ENCODE results near the gene SLC22A1.

SLC22A1 gene

GRCh38 chr6:160115421-160115820 is 6.2 kb upstream of the SLC22A1 start:
- H3K4me3 ChIP-seq (ENCODE audit: low read depth, low read length) = no peak overlapping the region
- TF ChIP-seq, protein P1, sequence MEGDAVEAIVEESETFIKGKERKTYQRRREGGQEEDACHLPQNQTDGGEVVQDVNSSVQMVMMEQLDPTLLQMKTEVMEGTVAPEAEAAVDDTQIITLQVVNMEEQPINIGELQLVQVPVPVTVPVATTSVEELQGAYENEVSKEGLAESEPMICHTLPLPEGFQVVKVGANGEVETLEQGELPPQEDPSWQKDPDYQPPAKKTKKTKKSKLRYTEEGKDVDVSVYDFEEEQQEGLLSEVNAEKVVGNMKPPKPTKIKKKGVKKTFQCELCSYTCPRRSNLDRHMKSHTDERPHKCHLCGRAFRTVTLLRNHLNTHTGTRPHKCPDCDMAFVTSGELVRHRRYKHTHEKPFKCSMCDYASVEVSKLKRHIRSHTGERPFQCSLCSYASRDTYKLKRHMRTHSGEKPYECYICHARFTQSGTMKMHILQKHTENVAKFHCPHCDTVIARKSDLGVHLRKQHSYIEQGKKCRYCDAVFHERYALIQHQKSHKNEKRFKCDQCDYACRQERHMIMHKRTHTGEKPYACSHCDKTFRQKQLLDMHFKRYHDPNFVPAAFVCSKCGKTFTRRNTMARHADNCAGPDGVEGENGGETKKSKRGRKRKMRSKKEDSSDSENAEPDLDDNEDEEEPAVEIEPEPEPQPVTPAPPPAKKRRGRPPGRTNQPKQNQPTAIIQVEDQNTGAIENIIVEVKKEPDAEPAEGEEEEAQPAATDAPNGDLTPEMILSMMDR (IDR thresholded peaks at IDR 0.05; ENCODE audit: borderline replicate concordance, insufficient read depth, low read depth, low read length) = no peak

- TF ChIP-seq, protein P1 (IDR thresholded peaks at IDR 0.05; ENCODE audit: borderline replicate concordance, insufficient read depth, low read depth, low read length) = no peak
- H3K4me3 ChIP-seq (ENCODE audit: low read depth, low read length) = no peak overlapping the region
These were observed 5.2 kb upstream of the SLC22A1 start for GRCh38 chr6:160116411-160116810.

DNA sequence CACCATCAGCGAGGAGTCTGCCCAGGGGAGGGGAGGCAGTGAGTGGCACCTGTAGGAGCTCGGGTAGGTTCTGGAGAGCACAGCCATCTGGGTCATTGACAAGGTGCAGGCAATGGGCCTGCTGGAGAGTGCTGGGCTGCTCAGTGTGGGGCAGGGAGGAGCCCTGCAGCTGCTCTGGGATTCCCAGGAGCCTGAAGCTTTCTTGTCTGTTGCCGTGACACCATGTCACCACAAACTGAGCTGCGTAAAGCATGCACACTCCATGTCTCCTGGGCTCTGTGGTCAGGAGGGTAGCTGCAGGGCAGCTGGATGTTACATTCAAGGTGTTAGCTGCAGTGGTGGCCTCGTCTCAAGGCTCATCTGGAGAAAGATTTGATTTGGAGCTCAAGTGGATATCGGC is 4.5 kb upstream of the SLC22A1 start:
- H3K4me3 ChIP-seq (ENCODE audit: low read depth, low read length) = no peak overlapping the region
- TF ChIP-seq, protein P1 (IDR thresholded peaks at IDR 0.05; ENCODE audit: borderline replicate concordance, insufficient read depth, low read depth, low read length) = no peak

DNA sequence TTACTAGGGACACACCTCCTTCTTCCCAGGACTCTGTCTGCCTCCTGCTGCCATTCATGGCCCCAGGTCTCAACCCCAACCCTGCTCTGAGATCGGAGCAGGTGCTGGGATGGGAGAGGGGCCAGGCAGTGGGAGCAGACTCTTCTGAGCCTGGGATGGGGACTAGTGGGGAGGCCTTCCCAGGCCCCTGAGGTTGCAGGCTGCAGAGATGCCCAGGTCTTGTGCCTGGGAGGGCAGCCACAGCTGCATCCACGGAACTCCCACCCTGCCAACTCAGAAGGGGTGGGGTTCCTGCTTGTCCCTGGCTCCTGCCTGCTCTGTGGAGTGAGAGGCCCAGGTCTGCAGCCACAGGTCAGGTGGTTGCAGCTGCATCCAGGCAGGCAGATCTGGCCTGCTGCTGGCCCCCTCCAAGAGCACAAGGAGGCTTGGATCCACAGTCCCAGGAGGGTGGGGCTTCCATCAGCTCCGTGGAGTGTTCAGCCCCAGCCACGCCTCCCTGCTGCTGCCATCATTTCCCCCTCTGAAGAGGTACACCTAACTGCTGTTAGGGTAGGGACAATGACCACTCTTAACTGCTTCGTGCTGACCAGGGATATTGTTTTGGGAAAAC is 2.9 kb upstream of the SLC22A1 start:
- TF ChIP-seq, protein P1 (IDR thresholded peaks at IDR 0.05; ENCODE audit: borderline replicate concordance, insufficient read depth, low read depth, low read length) = no peak

GRCh38 chr6:160120087-160120486 is 1.5 kb upstream of the SLC22A1 start:
- no peak overlapping the region for H3K4me3 ChIP-seq (ENCODE audit: low read depth, low read length)
- TF ChIP-seq, protein P1 (IDR thresholded peaks at IDR 0.05; ENCODE audit: borderline replicate concordance, insufficient read depth, low read depth, low read length) = no peak

More for the DNA sequence above, 2.9 kb upstream of the SLC22A1 start:
- no peak overlapping the region for H3K4me3 ChIP-seq (ENCODE audit: low read depth, low read length)

DNA sequence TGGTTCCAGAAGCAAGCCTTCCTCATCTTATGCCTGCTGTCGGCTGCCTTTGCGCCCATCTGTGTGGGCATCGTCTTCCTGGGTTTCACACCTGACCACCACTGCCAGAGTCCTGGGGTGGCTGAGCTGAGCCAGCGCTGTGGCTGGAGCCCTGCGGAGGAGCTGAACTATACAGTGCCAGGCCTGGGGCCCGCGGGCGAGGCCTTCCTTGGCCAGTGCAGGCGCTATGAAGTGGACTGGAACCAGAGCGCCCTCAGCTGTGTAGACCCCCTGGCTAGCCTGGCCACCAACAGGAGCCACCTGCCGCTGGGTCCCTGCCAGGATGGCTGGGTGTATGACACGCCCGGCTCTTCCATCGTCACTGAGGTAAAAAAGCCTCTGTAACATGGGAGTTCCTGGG is 366 bp downstream of the SLC22A1 start:
- TF ChIP-seq, protein P1 (IDR thresholded peaks at IDR 0.05; ENCODE audit: borderline replicate concordance, insufficient read depth, low read depth, low read length) = no peak
- H3K4me3 ChIP-seq (ENCODE audit: low read depth, low read length) = no peak overlapping the region

DNA sequence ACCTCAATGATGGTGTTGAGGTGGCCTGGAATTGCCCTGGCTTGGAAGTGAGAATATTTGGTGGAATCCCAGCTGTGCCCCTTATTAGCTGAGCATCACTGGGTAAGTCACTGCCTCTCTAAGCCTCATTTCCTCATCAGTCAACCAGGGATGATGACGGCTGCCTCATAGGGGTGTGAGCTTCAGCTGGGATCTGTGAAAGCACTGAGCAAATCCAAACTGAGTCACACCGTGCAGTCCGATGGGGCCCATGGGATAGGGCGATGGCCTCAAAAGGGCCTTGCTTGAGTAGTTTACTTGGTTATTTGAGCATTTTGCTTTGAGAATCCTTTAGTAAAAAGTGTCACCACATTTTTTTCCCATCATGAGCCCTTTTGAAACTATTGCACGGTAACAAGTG is 1.1 kb downstream of the SLC22A1 start:
- TF ChIP-seq, protein P1 (IDR thresholded peaks at IDR 0.05; ENCODE audit: borderline replicate concordance, insufficient read depth, low read depth, low read length) = no peak
- H3K4me3 ChIP-seq (ENCODE audit: low read depth, low read length) = no peak overlapping the region

Data from GM12875 (cell line).